GM10847 (cell line): ENCODE results near the gene SERGEF.
A peak's percentile ranks its signal among the peaks of the same experiment; 100 is the strongest.

ENCODE experiments used
- POLR2A ChIP-seq: IDR thresholded peaks from 2 replicates; pipeline ENCODE4 v1.6.1; 2011; ENCODE audit not compliant: insufficient read length; ENCODE audit errors: extremely low read depth

The SERGEF gene

DNA sequence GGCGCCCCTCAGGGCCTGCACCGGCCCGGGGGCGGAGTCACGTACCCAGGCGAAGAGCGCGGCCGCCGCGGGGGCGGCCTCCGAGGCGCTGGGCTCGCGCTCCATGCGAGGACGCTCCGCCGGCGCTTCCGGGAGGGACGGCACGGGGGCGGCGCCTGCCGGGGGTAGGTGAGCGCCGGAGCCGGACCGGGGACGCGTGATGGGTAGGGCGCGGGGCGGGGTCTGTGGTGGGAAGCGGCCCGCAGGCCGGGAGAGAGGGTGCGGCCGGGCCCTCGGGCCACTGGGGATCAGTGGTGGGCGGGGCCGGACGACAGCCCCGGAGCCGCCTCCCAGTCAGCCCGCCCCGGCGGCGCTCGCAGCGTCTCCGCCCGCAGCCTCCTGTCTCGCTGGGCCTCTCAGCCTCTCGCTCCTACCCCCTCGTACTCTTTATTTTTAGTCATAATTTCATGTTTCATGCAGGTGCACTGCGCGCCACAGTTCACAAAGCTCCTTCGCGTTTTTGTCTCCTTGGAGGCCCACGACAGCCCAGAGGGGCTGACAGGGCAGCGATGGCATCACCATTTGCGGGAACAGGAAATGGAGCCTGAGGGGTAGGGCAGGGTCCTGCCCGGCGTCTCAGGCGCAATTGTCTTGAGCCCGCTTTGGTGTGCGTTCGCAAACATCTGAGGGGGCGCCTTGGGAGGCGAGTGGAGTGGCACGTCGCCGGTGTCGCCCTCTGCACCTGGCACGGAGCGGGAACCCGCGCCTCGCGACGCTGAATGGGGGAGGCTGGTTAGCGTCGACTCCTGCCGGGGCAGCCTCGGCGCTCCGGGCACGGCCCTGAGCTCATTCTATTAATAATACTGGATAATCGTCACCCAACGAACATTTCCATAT lies at the start of gene SERGEF:
Gene SERGEF, minus strand, starts transcription at position 142 of the 876 bp plus-strand sequence. Its CDS starts 37 bp downstream, at position 105.
- peak; percentile 69 for TF ChIP-seq POLR2A

DNA sequence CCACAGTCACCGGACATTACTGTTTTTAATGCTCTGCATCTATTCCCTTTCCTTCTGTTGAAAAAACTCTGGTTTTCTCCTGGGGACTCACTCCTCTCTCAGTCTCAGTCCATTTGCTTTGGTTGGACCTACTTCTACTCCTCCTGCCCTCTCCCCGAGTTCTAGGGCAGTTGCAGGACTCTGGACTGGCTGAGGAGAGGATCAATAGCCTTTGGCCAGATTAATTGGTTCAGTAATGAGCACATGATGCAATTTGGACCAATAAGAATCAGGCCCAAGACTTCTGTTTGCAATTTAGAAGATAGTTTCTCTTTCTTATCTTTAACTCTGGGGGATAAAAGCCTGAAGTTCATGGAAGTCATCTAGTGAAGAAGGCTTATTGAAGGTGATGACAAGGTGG lies 48.5 kb upstream of the SERGEF start:
- TF ChIP-seq POLR2A, result no peak

DNA sequence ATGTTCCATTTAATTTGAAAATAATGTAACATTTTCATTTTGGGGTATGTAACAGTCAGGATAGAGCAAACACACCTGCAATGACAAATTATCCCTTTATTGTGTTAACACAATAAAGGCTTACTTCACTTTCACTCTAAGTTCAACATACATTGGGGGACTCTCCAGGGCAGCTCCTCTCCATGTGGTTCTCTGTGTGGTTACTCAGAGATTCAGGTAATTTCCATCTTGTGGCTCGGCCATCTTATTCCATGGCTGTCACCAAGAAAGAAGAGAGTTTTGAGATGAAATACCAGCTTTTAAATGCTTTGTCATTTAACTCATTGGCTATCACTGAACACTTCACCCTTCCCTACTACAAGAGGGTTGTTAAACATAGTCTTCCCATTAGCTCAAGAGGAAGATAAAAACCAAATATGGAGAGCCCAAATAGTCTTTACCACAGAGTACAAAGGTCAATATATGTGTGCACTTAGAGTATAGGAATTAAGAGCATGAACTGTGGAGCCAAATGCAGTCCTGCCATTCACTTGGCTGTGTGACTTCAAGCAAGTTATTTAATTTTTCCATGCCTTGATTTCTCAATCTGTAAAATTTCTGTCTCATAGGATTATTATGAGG lies 43.8 kb upstream of the SERGEF start:
- no peak for TF ChIP-seq POLR2A

DNA sequence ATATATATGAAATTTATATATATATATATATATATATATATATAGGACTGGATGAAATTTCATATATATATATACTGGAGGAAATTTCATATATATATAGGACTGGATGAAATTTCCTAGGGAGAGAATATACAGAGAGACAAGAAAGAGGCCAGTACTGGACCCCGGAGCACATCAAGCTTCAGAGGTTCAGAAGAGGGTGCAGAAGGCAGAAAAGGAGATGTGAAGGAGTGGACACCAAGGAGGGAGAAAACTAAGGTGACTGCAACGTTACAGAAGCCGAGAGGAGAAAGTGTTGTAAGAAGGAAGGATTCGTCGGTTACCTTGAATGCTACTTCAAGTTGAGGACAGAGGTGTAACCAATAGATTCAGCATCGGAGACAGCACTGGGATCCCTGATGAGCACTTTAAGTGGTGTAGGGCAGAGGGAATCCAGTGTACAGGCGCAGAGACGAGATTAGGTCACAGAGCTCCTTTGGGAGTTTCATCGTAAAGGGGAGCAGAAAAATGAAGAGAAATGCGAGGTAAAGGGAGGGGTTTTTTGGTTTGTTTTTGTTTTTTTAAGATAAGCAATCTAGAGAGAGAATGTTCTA lies 41.8 kb upstream of the SERGEF start:
- TF ChIP-seq POLR2A, result no peak

- TF ChIP-seq POLR2A, result no peak
Observed at GRCh38 chr11:18050848-18051247, 38.0 kb upstream of the SERGEF start.

DNA sequence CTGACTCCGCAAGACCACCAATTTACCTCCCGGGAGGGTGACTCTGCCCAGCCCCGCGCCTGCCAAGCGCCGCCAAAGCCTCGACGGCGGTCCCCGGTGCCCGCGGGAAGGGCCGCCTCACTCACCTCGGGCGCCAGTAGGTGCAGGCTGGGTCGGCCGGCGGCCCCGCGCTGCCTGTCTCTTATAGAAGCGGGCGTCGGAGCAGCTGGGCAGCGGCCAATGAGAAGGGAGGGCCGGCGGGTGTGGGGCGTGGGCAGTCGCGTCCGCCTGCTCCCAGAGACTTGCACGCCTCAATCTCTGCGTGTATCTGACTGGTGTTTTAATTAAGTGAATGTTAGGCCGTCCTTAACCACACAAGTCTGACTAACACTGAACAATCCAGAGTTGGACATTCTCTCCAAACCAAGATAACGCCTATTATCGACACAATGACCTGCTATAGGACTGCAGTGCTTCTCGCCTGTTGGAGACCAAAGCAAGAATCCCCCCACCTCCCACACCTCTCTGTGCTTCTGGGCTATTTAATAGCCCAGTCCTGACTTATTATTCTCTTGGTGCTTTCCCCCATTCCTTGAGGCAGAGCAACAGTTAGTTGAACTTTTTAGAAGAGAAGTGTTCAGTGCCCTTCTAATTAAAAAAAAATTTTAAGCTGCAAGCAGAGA lies 33.4 kb upstream of the SERGEF start, which contains the start of gene TPH1:
Gene TPH1, minus strand, starts transcription at position 154 of the 662 bp plus-strand sequence. CDS start 5,507 bp downstream, outside the sequence.
- no peak for TF ChIP-seq POLR2A

- no peak for TF ChIP-seq POLR2A
Observed at GRCh38 chr11:18036456-18036855, 23.6 kb upstream of the SERGEF start.

- no peak for TF ChIP-seq POLR2A
Observed at GRCh38 chr11:18027475-18027874, 14.6 kb upstream of the SERGEF start.

DNA sequence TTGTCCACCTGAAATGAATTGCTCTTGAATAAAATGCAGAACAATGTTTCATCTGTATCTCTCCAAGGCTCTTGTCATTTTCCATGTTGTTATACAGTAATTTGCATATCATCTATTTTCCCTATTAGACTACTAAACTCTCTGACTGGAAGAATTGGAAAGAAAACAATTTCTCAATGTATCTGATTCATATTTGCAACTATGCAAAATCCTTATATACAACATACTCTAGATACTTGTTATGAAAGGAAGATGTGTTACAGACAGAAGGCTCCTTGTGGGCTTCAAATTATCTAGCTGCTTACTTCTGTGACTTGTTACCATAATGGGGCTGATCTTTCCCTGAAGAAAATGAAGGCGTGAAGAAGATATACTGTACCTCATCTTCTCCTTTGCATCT lies 9.6 kb upstream of the SERGEF start:
- TF ChIP-seq POLR2A, result no peak

- no peak for TF ChIP-seq POLR2A
Observed at GRCh38 chr11:18019650-18020049, 6.8 kb upstream of the SERGEF start.

DNA sequence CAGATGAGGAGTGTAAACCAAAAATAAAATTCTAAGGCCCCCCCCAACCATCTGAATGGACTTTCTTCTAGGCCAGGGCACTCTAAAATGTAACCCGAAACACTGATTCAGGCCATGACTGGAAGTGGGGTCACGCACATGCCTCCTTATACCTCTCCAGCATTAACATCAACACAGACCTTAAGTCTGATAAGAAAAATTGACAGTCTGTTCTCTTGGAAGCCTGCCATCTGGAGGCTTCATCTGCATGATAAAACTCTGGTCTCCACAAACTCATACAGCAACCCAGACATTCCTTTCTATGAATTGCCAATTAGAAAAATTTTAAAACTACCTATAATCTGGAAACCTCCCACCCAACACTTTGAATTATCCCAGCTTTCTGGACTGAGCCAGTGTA lies 3.9 kb upstream of the SERGEF start:
- TF ChIP-seq POLR2A, result no peak

DNA sequence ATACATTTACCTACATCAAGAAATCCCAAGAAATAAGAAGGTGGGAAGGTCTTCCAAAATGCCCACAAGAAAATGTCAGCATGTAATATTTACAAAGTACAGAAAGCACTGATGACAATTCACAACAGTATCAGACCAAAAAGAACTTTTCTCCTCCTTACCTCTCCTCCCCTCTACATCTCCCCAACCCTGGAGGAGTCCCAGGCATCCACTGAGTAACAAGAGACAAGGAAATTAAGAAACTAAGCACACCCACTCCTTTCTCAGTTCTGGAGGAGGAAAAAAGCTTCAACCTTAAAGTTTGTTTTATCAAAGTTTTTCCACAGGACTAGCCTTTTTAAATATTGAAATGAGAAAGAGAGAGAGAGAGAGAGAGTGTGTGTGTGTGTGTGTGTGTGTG lies 2.0 kb upstream of the SERGEF start:
- no peak for TF ChIP-seq POLR2A

GRCh38 chr11:18013790-18014507 lies 1.1 kb upstream of the SERGEF start:
- TF ChIP-seq POLR2A, result no peak

GRCh38 chr11:18012122-18012905 lies 533 bp downstream of the SERGEF start:
- TF ChIP-seq POLR2A, result no peak

DNA sequence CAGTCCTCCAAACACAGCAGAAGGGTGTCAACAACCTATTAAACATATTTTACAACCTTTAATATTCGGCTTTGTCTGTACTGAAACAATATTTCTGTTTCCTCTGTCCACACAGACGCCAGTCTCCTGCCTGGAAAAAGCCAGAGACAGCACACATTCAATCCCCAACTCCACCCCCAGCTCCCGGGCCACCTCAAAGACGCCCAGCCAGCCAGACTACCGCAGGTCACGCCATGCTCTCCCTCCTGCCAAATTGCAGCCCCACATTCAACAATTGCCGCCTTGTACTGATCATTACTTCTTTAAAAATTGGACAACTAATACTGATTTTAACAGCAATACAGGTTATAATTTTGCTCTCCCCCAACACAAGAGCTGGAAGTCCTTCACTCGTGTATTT lies 1.2 kb downstream of the SERGEF start:
- TF ChIP-seq POLR2A, result no peak
